Suppressor macrophage treated with lipopolysaccharide for 1 hour (primary cell): Measurements from ENCODE around the gene CPT1A.
"Not testable (repeated sequence)": the region's sequence is repeated elsewhere in the genome, so short reads cannot be mapped to it uniquely, and the experiment has no call there.

Experiments used
- DNase-seq, 3 donors: peaks; one replicate each; pipeline ENCODE4 v3.0.0-alpha.2; 2020 to 2022

CPT1A gene

DNA sequence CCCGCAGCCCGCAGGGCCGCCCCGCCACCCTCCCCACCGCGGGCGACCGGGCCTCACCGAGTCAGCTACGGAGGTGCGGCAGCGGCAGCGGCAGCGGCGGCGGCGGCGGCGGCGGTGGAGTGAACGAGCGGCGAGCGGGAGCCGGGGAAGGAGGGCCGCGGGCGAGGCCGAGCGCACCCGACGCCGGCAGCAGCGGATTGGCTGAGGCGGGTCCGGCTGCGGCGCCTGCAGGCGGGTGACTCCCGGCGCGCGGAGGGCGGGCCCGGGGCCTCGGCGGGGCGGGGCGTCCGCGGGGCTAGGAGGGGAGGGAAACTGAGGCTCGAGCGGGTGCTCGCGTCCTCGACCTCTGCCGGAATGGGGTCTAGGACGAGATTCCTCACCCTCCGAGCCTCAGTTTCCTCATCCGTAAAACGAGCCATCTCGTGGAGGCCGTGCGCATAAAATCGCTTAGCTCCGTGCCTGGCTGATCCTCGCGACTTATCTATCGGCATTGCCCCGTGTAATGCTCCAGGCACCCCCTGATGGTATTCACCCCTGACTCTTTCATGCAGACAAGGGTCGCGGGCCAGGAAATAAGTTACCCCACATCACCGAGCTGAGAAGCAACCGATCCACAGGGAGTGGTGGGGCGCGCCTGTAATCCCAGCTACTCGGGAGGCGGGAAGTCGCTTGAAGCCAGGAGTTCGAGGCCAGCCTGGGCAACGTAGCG, at the start of gene CPT1A:
Gene CPT1A (minus strand): TSS at position 199 of the 709 bp plus-strand sequence. CDS start 26,442 bp downstream, outside the sequence.
- DNase-seq: peak; percentile 75 to 93 (median 88)

DNA sequence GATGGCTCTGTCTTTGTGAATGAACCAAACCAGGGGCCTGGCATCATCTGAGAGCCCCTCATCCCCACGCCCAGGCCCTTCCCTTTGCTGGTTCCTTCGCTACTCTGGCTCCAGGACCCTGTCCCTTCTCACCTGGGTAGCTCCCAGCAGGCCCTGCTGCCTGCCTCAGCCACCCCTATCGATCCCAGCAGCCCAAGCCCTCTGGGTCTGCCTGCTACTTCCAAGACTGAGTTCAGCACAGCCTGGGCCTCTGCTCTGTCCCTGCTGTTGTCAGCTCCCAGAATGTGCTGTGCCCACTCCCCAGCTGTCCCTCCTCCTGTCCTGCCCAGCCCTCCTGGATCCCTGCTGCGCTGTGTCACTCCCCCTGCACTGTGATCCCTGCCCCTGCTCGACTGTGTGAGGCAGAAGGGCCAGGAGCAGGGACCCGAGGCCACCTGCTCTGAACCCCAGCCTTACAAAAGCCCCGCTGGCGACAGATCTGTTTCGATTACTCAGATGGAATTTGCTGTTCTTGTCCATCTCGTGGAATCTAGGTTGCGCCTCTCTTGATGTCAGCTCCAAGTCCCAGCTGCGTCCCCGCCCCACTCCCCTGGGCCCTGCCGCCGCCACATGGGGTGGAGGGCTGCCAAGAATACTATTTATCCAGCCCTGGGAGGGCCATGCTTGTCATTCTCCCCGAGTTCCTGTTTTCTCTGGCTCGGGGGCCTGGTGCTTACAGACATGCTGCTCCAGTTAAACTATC, 48.9 kb upstream of the CPT1A start:
- DNase-seq: no peak

DNA sequence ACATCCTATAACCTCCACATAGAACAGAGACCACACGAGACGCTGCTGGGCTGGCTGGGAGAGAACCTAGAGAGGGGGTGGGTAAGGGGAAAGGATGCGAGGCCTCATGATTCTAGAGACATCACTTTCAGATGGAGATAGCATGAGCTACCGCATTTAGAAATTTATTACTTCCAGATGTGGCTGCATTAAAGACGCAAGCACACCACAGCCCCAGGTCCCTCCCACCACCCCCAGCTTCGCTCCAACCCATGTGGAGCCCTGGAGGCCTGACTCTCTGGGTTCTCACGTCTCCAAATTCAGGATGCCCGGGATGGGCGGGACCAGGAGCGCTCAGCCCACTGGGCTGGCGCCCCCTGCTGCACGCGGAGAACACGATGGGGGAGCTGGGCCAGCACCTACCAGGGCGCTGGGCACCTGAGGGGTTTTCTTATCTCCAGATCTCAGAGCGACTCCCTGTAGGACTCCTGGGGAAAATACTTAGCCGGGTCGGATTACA, 48.3 kb upstream of the CPT1A start:
- DNase-seq: peak in 1 of 3 donors; percentile 24

DNA sequence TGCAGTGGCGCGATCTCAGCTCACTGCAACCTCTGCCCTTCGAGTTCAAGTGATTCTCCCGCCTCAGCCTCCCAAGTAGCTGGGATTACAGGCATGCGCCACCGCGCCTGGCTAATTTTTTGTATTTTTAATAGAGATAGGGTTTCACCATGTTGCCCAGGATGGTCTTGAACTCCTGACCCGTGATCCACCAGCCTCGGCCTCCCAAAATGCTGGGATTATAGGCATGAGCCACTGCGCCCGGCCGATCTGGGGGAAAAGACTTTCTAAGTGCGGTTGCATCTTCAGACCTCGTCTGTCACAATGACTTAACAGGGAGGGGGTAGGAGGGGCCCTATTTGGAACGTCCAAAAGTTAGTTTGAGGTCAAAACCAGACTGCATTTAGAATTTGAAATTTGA, 43.1 kb upstream of the CPT1A start:
- DNase-seq: not testable (repeated sequence)

GRCh38 chr11:68882391-68882790, 40.7 kb upstream of the CPT1A start:
- DNase-seq: no peak

- DNase-seq: no peak
Observed at GRCh38 chr11:68881320-68881719, 39.6 kb upstream of the CPT1A start.

- DNase-seq: no peak
Observed at GRCh38 chr11:68880851-68881250, 39.1 kb upstream of the CPT1A start.

DNA sequence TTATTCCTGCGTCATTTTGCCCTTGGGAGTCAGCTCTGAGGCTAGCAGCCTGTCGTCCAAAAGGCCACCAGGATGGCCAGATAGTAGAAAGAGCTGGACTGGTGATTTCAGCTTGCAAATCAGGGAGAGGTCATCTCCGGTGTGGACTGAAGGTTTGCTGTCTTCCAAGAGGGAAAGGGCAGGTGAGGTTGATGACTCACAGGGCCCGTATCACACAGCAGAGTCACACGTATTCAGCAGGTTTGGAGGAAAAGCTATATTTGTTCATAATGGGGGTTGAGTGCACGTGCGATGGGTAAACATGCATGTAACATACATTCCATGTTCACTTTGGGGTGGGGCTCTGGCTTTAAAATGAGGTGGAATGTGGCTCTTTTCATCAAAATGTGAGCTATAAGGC, 36.3 kb upstream of the CPT1A start:
- DNase-seq: no peak

DNA sequence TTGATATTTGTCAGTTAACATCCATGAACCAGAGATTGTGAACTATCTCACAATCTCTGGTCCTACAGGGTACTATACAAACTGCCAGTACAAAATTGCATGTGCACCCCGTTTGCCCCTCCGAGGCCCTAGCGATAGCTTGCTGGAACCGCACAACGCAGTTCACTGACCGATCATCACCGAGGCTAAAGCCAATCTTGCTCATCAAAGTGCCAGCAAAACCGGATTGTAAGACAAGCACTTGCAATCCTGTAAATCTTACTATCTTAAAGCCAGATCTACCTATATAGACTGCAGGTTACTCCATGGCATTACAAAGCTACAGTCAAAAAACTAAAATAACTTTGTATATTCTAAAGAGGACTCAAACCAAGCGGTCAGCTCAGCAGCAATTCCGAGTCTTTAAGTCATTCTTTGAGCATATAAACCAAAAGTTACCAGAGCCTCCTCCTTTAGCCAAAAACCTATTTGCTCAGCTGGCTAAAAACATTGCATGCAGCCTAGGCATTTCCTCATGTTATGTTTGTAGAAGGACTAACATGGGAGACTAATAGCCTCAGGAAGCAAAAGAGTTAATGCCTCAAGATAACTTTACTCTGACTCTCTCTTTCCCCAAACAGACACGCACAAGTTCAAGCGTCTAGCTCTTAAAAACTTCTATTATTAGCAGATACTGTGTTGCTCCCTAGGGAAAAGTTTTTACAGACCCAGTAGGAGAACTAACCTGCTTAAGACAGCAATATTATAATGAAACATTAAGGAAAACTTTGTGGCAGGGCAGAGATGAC, 30.7 kb upstream of the CPT1A start:
- no peak for DNase-seq

DNA sequence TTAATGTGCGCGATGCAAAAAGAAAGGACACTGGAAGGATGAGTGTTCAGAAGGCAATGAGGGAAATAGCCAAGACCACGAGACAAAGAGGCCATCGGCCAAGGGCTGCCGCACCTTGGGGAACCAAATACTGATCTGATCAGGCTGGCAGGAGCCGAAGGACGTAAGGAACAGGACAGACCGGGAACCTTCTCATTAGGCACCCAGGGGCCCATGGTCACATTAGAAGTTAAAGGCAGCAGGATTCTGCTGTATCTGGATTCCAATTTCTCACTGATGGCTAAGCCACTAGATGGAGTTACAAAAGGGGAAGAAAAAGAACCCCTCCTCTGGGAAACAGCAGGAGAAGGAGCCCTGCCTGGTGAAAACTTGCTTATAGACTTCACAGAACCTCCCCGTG, 28.8 kb upstream of the CPT1A start:
- peak; percentile 12 to 26 (median 22) for DNase-seq

GRCh38 chr11:68868221-68868835, 26.6 kb upstream of the CPT1A start:
- DNase-seq: no peak

DNA sequence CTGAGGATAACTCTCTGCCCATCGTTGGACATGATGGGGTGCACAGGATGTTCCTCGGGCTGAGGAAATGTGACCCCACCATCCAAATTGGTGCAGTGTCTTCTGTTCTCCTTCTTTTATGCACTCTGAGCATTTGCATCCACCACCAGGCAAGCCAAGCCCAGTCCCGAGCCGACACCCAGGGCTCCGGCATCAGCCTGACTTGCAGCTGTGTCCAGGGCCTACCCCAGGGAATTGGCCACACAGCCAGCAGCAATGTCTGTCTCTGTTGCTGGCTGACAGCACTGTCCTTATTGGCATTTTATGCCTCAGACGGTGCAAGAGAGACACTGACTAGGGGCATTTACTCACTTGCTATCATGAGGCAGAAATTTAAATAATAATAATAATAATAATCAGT, 25.4 kb upstream of the CPT1A start:
- DNase-seq: no peak

DNA sequence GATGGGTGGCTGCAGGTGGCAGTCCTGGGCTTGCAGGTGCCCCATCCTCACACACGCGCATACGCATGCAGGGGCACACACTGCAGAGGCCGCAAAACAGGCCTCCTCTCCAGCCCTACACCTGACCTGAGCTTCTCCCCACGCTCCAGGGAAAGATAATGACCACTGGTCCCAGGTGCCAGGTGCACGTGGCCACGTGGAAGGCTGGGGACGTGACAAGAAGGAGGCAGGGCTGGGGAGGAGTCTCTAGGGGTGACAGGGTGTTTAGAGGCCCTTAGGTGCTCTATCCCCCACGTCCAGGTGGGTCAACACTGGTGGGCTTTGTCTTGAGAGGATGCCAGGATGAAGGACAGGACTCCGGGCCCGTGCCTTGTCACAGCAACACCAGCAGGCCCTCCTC, 23.5 kb upstream of the CPT1A start:
- DNase-seq: no peak

DNA sequence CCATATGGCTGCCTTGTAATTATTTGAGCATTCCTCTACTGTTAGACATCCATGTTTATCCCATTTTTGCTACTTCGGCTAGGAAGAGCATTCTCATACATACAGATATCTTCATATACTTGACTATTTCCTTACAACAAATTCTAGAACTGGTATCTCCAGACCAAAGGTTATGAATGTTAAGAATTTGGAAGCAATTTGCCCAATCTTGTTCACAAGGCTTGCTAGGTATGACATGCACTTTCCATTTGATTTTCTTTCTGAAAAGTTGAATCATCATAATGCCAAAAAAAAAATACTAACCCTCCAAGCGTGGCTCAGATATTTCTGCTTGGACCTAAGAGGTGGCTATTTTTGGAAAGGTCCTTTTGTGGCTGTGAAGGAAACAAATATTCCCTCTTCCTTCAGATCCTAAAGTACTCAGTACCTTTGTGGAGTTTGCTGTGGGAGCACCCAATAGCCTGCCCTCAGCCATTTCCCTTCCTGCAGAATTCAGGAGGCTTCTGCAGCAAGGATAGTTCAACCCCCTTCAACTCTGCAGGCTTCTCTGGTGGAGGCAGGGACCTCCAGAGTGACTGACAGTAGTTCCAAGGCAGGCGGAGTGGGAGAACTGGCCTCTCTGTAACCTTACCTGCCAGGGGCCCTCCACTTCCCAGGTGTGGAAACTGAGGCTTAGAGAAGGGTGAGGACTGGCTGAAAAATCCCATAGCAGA, 22.0 kb upstream of the CPT1A start:
- no peak for DNase-seq

DNA sequence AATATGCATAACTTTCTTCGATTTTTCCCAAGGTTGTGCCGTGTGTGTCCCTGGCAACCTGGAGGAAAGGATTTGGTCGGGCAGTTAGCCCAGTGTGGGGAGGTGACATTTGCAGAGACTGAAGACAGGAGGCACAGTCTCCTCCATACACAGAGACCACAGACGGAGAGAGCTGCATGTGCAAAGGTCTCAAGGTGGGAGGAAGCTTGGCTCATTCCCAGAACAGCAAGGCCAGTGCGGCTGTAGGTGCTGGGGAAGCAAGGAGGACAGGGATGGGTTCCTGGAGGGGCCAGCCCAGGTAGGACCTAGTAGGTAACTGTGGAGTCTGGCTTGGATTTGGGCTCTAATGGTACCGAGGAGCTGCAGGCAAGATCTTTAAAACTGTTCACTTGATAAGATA, 20.7 kb upstream of the CPT1A start:
- DNase-seq: no peak

- no peak for DNase-seq
Observed at GRCh38 chr11:68859123-68859522, 17.4 kb upstream of the CPT1A start.

- no peak for DNase-seq
Observed at GRCh38 chr11:68857037-68857586, 15.4 kb upstream of the CPT1A start.

DNA sequence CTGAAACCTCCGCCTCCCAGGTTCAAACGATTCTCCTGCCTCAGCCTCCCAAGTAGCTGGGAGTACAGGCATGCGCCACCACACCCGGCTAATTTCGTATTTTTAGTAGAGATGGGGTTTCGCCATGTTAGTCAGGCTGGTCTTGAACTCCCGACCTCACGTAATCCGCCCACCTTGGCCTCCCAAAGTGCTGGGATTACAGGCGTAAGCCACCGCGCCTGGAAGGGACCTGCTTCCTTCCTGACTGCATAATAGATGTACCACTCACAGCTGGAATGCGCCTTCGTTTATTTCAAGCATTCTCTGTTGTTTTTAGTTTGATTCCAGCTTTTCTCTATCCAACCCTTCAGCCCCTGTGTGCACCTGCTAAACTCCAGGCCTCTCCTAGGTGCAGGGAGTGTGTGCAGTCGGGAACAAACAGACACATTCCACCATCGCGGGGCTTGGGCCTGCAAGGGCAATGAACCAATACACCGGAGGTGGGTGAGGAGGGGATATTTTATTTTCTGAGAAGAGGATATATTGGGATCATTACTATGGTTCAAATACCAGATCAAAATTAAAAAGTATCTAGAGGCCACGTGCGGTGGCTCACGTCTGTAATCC, 14.8 kb upstream of the CPT1A start:
- not testable (repeated sequence) for DNase-seq

- peak; percentile 52 to 78 (median 58) for DNase-seq
Observed at GRCh38 chr11:68855205-68855981, 13.7 kb upstream of the CPT1A start.

- DNase-seq: peak in 1 of 3 donors; percentile 36
Observed at GRCh38 chr11:68854273-68854958, 12.7 kb upstream of the CPT1A start.
